CD14-positive monocyte (primary cell): ENCODE results near the gene STMN1. TPM values are rescaled to one million over a fixed set of nuclear protein-coding genes. Genes with fewer than 3 reads are reported as not detected.
A peak's percentile ranks its signal among the peaks of the same experiment; 100 is the strongest.

ENCODE experiments used
- DNase-seq, 3 donors: peaks; one replicate each; pipeline ENCODE4 v3.0.0-alpha.2; 2011 to 2022
- H2AFZ ChIP-seq: 2 replicates; pipeline ENCODE4 v1.6.0; 2012; ENCODE audit warnings: mild to moderate bottlenecking, low read depth, low read length, inconsistent platforms; ENCODE audit not compliant: insufficient read depth, poor library complexity, severe bottlenecking
- H3K27ac ChIP-seq, 2 donors: 1 replicate in 1 of 2; 2 replicates in 1 of 2; pipeline ENCODE4 v1.5.1; 2012 to 2013; ENCODE audit warnings: low read length in 2 of 2, control low read depth in 1 of 2, inconsistent platforms in 1 of 2, low read depth in 1 of 2, mild to moderate bottlenecking in 1 of 2
- H3K27me3 ChIP-seq, 2 donors: one replicate each; pipeline versions ENCODE4 v1.6.0 to v1.6.1; 2011 to 2013; ENCODE audit warnings: low read length in 2 of 2; ENCODE audit not compliant: control insufficient read depth in 2 of 2, insufficient read depth in 2 of 2
- H3K36me3 ChIP-seq, 2 donors: replicated peaks in 1 of 2; 1 replicate in 1 of 2; 2 replicates in 1 of 2; pipeline versions ENCODE4 v1.5.1 to v1.6.1; 2012 to 2013; ENCODE audit warnings: low read length in 2 of 2, control low read depth in 1 of 2, inconsistent platforms in 1 of 2, mild to moderate bottlenecking in 1 of 2; ENCODE audit not compliant: insufficient read depth in 2 of 2, control insufficient read depth in 1 of 2
- H3K4me1 ChIP-seq, 2 donors: 1 replicate in 1 of 2; 2 replicates in 1 of 2; pipeline versions ENCODE4 v1.5.1 to v1.6.1; 2012 to 2013; ENCODE audit warnings: low read length in 2 of 2, control low read depth in 1 of 2, inconsistent platforms in 1 of 2, mild to moderate bottlenecking in 1 of 2, moderate library complexity in 1 of 2; ENCODE audit not compliant: insufficient read depth in 2 of 2, control insufficient read depth in 1 of 2
- H3K4me2 ChIP-seq: replicated peaks from 2 replicates; pipeline ENCODE3; 2012; ENCODE audit warnings: low read length, moderate library complexity, mild to moderate bottlenecking; ENCODE audit not compliant: poor library complexity, severe bottlenecking; ENCODE audit errors: extremely low read depth
- H3K4me3 ChIP-seq, 3 experiments: fragments of 200-600 bp in 1 of 3; sonication (generic) in 1 of 3; replicated peaks in 1 of 3; 1 replicate in 2 of 3; 2 replicates in 1 of 3; pipeline ENCODE4 v1.5.1; 2011 to 2013; ENCODE audit warnings: low read length in 3 of 3, mild to moderate bottlenecking in 3 of 3, control low read depth in 2 of 3, low read depth in 2 of 3, inconsistent platforms in 1 of 3, moderate library complexity in 1 of 3
- H3K79me2 ChIP-seq: 2 replicates; pipeline ENCODE4 v1.6.0; 2012; ENCODE audit warnings: mild to moderate bottlenecking, control low read depth, inconsistent platforms, low read length, moderate library complexity; ENCODE audit not compliant: insufficient read depth
- H3K9ac ChIP-seq: 2 replicates; pipeline ENCODE4 v1.6.0; 2017; ENCODE audit warnings: low read length, mild to moderate bottlenecking; ENCODE audit not compliant: insufficient read depth, poor library complexity, severe bottlenecking
- H3K9me3 ChIP-seq, 2 donors: replicated peaks in 1 of 2; 1 replicate in 1 of 2; 2 replicates in 1 of 2; pipeline versions ENCODE4 v1.5.1 to v1.6.1; 2012 to 2013; ENCODE audit warnings: low read length in 2 of 2, control low read depth in 1 of 2; ENCODE audit not compliant: control insufficient read depth in 1 of 2, insufficient read depth in 1 of 2
- H4K20me1 ChIP-seq: 2 replicates; pipeline ENCODE4 v1.6.0; 2012; ENCODE audit warnings: mild to moderate bottlenecking, low read length, control low read depth, moderate library complexity; ENCODE audit not compliant: insufficient read depth
- H3K27ac Mint-ChIP-seq, 7 donors: one replicate each; pipeline ENCODE4 v1.8.0; 2020; ENCODE audit warnings: mild to moderate bottlenecking in 7 of 7, mixed read lengths in 7 of 7, moderate library complexity in 6 of 7, inconsistent platforms in 2 of 7
- H3K27me3 Mint-ChIP-seq, 3 donors: one replicate each; pipeline ENCODE4 v1.8.0; 2021 to 2022; ENCODE audit warnings: low read depth in 3 of 3, mild to moderate bottlenecking in 3 of 3, mixed read lengths in 3 of 3, moderate library complexity in 3 of 3, inconsistent platforms in 1 of 3
- H3K36me3 Mint-ChIP-seq, 2 donors: one replicate each; pipeline ENCODE4 v1.8.0; 2020; ENCODE audit warnings: mixed read lengths in 2 of 2, inconsistent platforms in 1 of 2, mild to moderate bottlenecking in 1 of 2
- H3K4me1 Mint-ChIP-seq: one replicate; pipeline ENCODE4 v1.8.0; 2020; ENCODE audit warnings: mild to moderate bottlenecking, mixed read lengths
- H3K4me3 Mint-ChIP-seq, 2 donors: one replicate each; pipeline ENCODE4 v1.8.0; 2020; ENCODE audit warnings: mild to moderate bottlenecking in 2 of 2, mixed read lengths in 2 of 2, moderate library complexity in 1 of 2
- H3K9me3 Mint-ChIP-seq, 7 donors: one replicate each; pipeline ENCODE4 v1.8.0; 2020 to 2022; ENCODE audit warnings: mixed read lengths in 7 of 7, mild to moderate bottlenecking in 6 of 7, moderate library complexity in 6 of 7, inconsistent platforms in 2 of 7
- WGBS: methylation state at CpG from one replicate; pipeline ENCODE4 v1.1.5; 2013; ENCODE audit warnings: missing lambda C conversion rate; ENCODE audit not compliant: insufficient coverage; 5-methylcytosine and 5-hydroxymethylcytosine counted together
- intact Hi-C, 2 donors: fragments of 100-400 bp; cut with micrococcal nuclease; formaldehyde crosslinking; loops; one replicate each; pipeline versions ENCODE4 v1.15.0 to v1.15.1; 2023
- polyA plus RNA-seq, 3 donors: library from polyadenylated mRNA; depleted of rRNA in 1 of 3; unstranded in 2 of 3; stranded (reverse) in 1 of 3; fragments of 300-500 nt in 2 of 3; fragments of >200 nt in 1 of 3; fragmentation: Illumina TruSeq in 2 of 3; gene quantifications; 1 replicate in 2 of 3; 2 replicates in 1 of 3; pipeline ENCODE4 v1.2.3, GENCODE V29; 2012 to 2021
- TF ChIP-seq, protein P1 (sequence below): fragments of 200-600 bp; IDR thresholded peaks from one replicate; pipeline ENCODE4 v1.8.0; 2022; ENCODE audit warnings: antibody characterized with exemption, mild to moderate bottlenecking

Gene STMN1
- polyA plus RNA-seq, 3 donors, result 1.5 to 8.1 (median 3.5) TPM

DNA sequence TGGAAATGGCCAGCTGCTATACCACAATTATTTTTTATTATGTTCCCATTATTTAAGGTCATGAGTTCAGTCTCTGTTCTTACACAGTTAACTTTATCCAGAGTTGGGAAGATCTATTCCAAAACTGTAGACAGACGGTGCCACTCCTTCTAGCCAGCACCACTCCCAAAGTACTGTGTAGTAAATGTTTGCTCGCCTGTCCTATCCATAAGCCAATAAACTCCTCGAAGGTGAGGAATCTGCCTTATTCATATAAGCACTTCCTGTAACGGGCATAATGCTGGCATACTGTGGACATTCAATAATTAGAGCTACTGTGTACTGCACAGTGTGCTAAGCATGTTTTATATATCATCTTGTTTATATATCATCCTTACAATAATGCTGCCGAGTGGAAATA is 26.1 kb upstream of the STMN1 start:
- Histone ChIP-seq H3K4me3 (no peak overlapping the region), H3K9me3 (no peaks in the 10 kb centered on the region), H4K20me1 (no peaks in the 10 kb centered on the region), H3K79me2 (no peaks in the 10 kb centered on the region), H3K27ac (no peak overlapping the region), H3K4me1 (peaks cover 22 to 28% of the 10 kb centered on the region in 2 donors), H2AFZ (no peak overlapping the region), H3K9ac (no peak overlapping the region), H3K36me3 (no peaks in the 10 kb centered on the region), H3K4me2 (no peak overlapping the region), H3K27me3 (no peaks in the 10 kb centered on the region)
- Mint-ChIP-seq H3K4me1 (peaks cover 42% of the 10 kb centered on the region), H3K27me3 (peaks cover 0 to 3% (median 2%) of the 10 kb centered on the region in 3 donors), H3K36me3 (no peaks in the 10 kb centered on the region), H3K4me3 (no peak overlapping the region), H3K9me3 (no peaks in the 10 kb centered on the region), H3K27ac (no peak overlapping the region)
- no peak for DNase-seq
- intact Hi-C loops, result no loop called here
- no CpG with 5 or more reads among the region's 5 CpGs for WGBS
- TF ChIP-seq, protein P1, sequence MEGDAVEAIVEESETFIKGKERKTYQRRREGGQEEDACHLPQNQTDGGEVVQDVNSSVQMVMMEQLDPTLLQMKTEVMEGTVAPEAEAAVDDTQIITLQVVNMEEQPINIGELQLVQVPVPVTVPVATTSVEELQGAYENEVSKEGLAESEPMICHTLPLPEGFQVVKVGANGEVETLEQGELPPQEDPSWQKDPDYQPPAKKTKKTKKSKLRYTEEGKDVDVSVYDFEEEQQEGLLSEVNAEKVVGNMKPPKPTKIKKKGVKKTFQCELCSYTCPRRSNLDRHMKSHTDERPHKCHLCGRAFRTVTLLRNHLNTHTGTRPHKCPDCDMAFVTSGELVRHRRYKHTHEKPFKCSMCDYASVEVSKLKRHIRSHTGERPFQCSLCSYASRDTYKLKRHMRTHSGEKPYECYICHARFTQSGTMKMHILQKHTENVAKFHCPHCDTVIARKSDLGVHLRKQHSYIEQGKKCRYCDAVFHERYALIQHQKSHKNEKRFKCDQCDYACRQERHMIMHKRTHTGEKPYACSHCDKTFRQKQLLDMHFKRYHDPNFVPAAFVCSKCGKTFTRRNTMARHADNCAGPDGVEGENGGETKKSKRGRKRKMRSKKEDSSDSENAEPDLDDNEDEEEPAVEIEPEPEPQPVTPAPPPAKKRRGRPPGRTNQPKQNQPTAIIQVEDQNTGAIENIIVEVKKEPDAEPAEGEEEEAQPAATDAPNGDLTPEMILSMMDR, result no peak

DNA sequence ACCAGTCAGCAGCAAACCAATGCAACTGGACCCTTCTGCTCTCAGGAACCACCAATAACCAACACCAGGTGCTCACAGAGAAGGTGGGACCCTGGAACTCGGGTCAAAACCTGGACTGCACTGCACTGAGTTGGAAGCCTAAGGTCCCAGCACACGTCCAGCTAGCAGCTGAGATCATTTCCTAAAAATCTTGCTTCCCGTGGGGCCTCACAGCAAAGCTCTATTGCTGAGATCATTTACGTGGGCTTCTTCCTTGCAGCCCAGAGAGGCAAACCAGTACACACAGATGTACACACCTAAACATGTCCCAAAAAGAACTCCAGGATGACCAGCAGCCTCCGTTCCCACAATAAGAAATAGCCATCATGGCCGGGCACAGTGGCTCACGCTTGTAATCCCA is 22.8 kb upstream of the STMN1 start:
- Histone ChIP-seq H3K9ac (no peak overlapping the region), H3K4me2 (no peak overlapping the region), H2AFZ (no peak overlapping the region), H3K27ac (no peak overlapping the region), H3K27me3 (no peaks in the 10 kb centered on the region), H4K20me1 (no peaks in the 10 kb centered on the region), H3K4me1 (peaks cover 26 to 36% of the 10 kb centered on the region in 2 donors), H3K79me2 (no peaks in the 10 kb centered on the region), H3K4me3 (no peak overlapping the region), H3K36me3 (no peaks in the 10 kb centered on the region), H3K9me3 (no peaks in the 10 kb centered on the region)
- TF ChIP-seq, protein P1, result no peak
- Mint-ChIP-seq H3K9me3 (no peaks in the 10 kb centered on the region), H3K27me3 (peaks cover 0 to 3% (median 0%) of the 10 kb centered on the region in 3 donors), H3K4me1 (peaks cover 51% of the 10 kb centered on the region), H3K36me3 (no peaks in the 10 kb centered on the region), H3K4me3 (no peak overlapping the region), H3K27ac (peak overlapping the region in 2 of 7 donors; percentile 12 to 24)
- no peak for DNase-seq
- 75% methylated on average over 7 of the region's 7 CpGs for WGBS
- intact Hi-C loops, result no loop called here
